Transverse colon (tissue), 4 donors: ENCODE measurements around the gene GSG1L. TPM values are rescaled to one million over a fixed set of nuclear protein-coding genes. Genes with fewer than 3 reads are reported as not detected.

ENCODE experiments used
- DNase-seq: peaks from one replicate; pipeline ENCODE4 v3.0.0-alpha.2; 2019
- H3K27ac ChIP-seq, 4 donors: fragments of 200-600 bp; sonication (generic); 2 replicates each; pipeline ENCODE4 v1.5.1; 2016 to 2018; ENCODE audit warnings: inconsistent platforms in 4 of 4
- H3K27me3 ChIP-seq: fragments of 200-600 bp; sonication (generic); 2 replicates; pipeline ENCODE4 v1.5.1; 2017; ENCODE audit warnings: inconsistent platforms
- H3K36me3 ChIP-seq, 4 donors: fragments of 200-600 bp; sonication (generic); 2 replicates each; pipeline ENCODE4 v1.5.1; 2017 to 2019; ENCODE audit warnings: inconsistent platforms in 4 of 4
- H3K4me1 ChIP-seq, 4 donors: fragments of 200-600 bp; sonication (generic); 2 replicates each; pipeline ENCODE4 v1.5.1; 2017 to 2020; ENCODE audit warnings: inconsistent platforms in 4 of 4
- H3K4me3 ChIP-seq, 4 donors: fragments of 200-600 bp; sonication (generic); 1 replicate in 1 of 4; 2 replicates in 3 of 4; pipeline versions ENCODE4 v1.5.1 to v1.6.1; 2017 to 2019; ENCODE audit warnings: inconsistent platforms in 4 of 4
- H3K9me3 ChIP-seq, 2 donors: fragments of 200-600 bp; sonication (generic); 2 replicates each; pipeline ENCODE4 v1.5.1; 2017 to 2019; ENCODE audit warnings: inconsistent platforms in 2 of 2
- EP300 ChIP-seq: sonication (generic); formaldehyde crosslinking; IDR thresholded peaks from one replicate; pipeline ENCODE4 v1.6.1; 2017; ENCODE audit warnings: antibody characterized with exemption, low read depth
- POLR2A ChIP-seq: fragments of 450-650 bp; IDR thresholded peaks from one replicate; pipeline ENCODE4 v1.6.1; 2016; ENCODE audit warnings: antibody characterized with exemption, mild to moderate bottlenecking, moderate library complexity
- POLR2AphosphoS5 ChIP-seq, 3 donors: sonication (generic); formaldehyde crosslinking; IDR thresholded peaks; one replicate each; pipeline ENCODE4 v1.6.1; 2016; ENCODE audit warnings: antibody characterized with exemption in 3 of 3
- WGBS, 2 donors: methylation state at CpG; one replicate each; pipeline ENCODE4 v1.1.5; 2018; ENCODE audit warnings: low coverage in 1 of 2; 5-methylcytosine and 5-hydroxymethylcytosine counted together
- in situ Hi-C, 4 donors: fragments of 200-750 bp; cut with MboI; loops; one replicate each; pipeline versions ENCODE4 v1.15.0 to v1.15.1; 2017; ENCODE audit warnings: low sequenced_read_pairs in 3 of 4, low pct_ligation_motif_present in 1 of 4, low pct_unique_long_range_greater_than_20kb in 1 of 4
- intact Hi-C: fragments of 100-400 bp; cut with DNase I; formaldehyde crosslinking; loops from one replicate; pipeline ENCODE4 v1.15.1; 2023; ENCODE audit warnings: low total_unique reads
- total RNA-seq, 4 donors: library from RNA; depleted of rRNA; stranded (reverse); fragments of >200 nt; gene quantifications; one replicate each; pipeline ENCODE4 v1.1.0, GENCODE V29; 2016
- TF ChIP-seq, protein P1 (sequence below), 5 experiments: fragments of 200-600 bp in 3 of 5; fragments of 450-650 bp in 2 of 5; sonication (generic) in 3 of 5; IDR thresholded peaks; 1 replicate in 2 of 5; 2 replicates in 3 of 5; pipeline ENCODE4 v1.5.1; 2016 to 2017; ENCODE audit warnings: antibody characterized with exemption in 5 of 5, inconsistent platforms in 3 of 5, mild to moderate bottlenecking in 2 of 5, moderate library complexity in 1 of 5

Gene GSG1L
- total RNA-seq, 4 donors from 2014 or later, result not detected

DNA sequence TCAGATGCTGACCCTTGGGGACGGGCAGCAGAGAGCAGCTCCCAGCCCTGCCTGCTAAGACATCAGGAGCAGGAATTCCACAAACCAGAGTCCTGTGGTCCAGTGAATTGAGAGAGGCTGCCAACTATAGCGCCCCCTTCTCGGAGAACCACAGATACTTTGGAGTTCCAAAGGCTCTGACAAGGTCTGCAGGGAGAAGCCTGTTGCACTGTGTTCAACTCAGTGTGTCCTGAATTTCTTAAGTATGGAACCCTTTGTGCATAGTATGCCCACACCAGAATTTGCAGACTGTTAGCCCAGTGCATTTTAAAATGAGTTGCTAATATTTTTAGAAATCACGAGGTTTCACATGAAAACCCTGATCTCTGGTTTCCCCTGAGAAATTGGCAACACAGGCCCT is 290.2 kb downstream of the GSG1L start:
- in situ Hi-C loops (no loop called here), intact Hi-C loops (no loop called here)
- Histone ChIP-seq H3K4me3 (no peak overlapping the region), H3K27ac (no peak overlapping the region), H3K36me3 (no peaks in the 10 kb centered on the region), H3K9me3 (no peaks in the 10 kb centered on the region), H3K4me1 (no peaks in the 10 kb centered on the region), H3K27me3 (no peaks in the 10 kb centered on the region)
- TF ChIP-seq POLR2AphosphoS5 (IDR thresholded peaks at IDR 0.05) (no peak), EP300 (no peak), POLR2A (no peak)
- TF ChIP-seq, protein P1, sequence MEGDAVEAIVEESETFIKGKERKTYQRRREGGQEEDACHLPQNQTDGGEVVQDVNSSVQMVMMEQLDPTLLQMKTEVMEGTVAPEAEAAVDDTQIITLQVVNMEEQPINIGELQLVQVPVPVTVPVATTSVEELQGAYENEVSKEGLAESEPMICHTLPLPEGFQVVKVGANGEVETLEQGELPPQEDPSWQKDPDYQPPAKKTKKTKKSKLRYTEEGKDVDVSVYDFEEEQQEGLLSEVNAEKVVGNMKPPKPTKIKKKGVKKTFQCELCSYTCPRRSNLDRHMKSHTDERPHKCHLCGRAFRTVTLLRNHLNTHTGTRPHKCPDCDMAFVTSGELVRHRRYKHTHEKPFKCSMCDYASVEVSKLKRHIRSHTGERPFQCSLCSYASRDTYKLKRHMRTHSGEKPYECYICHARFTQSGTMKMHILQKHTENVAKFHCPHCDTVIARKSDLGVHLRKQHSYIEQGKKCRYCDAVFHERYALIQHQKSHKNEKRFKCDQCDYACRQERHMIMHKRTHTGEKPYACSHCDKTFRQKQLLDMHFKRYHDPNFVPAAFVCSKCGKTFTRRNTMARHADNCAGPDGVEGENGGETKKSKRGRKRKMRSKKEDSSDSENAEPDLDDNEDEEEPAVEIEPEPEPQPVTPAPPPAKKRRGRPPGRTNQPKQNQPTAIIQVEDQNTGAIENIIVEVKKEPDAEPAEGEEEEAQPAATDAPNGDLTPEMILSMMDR (IDR thresholded peaks at IDR 0.05), result no peak
- no peak for DNase-seq
- 98% methylated on average over 4 of the region's 4 CpGs; no CpG with 5 or more reads in 1 of the 2 donors for WGBS, 2 donors

DNA sequence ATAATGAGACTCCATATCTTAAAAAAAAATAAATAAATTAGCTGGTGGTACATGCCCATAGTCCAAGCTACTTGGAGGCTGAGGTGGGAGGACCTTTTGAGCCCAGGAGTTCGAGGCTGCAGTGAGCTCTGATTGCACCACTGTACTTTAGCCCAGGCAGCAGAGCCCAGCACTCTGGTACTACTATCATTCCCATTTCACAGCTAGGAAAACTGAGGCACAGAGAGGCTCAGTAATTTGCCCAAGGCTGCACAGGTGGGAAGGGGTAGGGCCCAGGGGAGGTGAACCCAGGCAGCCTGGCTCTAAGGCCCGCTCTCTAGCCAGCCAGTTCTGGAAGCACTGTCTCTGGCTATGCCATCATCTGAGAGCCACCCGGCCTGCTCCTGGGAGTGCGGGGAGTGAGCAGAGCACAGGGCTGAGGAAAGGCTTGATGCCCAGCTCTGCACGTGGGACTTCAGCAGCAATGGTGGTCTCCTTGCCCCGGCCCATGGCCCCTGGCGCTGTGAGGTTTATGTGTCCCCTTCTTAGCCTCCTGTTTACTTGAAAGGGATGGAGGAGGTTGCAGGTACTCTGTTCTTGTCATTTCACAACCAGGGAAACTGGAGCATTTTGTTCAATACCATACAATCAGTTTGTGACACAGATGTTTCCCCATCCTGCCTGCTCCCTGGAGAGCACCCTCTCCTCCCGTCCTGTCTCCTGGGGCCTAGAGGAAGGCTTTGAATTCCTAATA is 291.3 kb downstream of the GSG1L start:
- H3K36me3 ChIP-seq, result no peaks in the 10 kb centered on the region
- in situ Hi-C loops, result no loop called here
- no peaks in the 10 kb centered on the region for H3K27me3 ChIP-seq
- no peak for DNase-seq
- intact Hi-C loops, result no loop called here
- no peak overlapping the region for H3K4me3 ChIP-seq
- TF ChIP-seq POLR2AphosphoS5 (IDR thresholded peaks at IDR 0.05), result no peak
- TF ChIP-seq EP300, result no peak
- TF ChIP-seq, protein P1 (IDR thresholded peaks at IDR 0.05), result no peak
- TF ChIP-seq POLR2A, result no peak
- no peak overlapping the region for H3K27ac ChIP-seq
- no peaks in the 10 kb centered on the region for H3K4me1 ChIP-seq
- no peaks in the 10 kb centered on the region for H3K9me3 ChIP-seq
- 80 to 87% methylated on average over 1 to 5 of the region's 8 CpGs for WGBS, 2 donors

DNA sequence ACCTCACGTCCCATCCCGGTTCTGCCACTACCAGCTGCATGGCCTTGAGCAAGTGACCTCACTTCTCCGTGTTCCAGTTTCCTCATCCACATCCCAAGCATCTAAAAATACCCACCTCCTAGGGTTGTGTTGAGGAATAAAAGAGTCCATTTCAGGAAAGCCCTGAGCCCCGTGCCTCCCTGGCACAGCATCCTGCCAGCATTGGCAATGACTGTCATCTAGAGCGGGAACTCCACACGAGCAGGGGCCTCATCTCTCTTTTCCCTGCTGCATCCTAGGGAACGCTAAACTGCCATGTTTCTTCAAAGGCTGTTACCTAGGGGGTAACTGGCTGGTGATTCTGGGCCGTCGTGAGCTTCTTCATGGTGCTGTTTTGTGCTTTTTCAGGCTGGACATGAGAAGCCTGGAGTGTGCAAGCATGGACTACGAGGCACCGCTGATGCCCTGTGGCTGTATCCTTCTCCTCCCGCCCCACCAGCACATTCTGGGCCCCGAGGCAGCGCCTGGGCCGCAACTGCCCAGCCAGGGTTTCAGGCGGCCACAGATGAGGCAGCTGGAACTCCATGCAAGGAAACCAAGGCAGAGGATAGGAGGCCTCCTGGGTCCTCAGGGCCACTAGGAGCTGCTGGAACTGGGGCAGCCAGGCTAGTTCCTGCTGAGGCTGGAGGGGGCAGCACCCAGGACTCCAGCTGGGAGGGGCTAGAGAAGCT is 292.2 kb downstream of the GSG1L start:
- H3K36me3 ChIP-seq, result no peaks in the 10 kb centered on the region
- no peaks in the 10 kb centered on the region for H3K9me3 ChIP-seq
- intact Hi-C loops, result no loop called here
- in situ Hi-C loops, result no loop called here
- H3K27ac ChIP-seq, result no peak overlapping the region
- no peak for DNase-seq
- TF ChIP-seq POLR2AphosphoS5 (IDR thresholded peaks at IDR 0.05) (no peak), POLR2A (no peak), EP300 (no peak)
- TF ChIP-seq, protein P1 (IDR thresholded peaks at IDR 0.05), result no peak
- no peaks in the 10 kb centered on the region for H3K4me1 ChIP-seq
- no peaks in the 10 kb centered on the region for H3K27me3 ChIP-seq
- H3K4me3 ChIP-seq, result no peak overlapping the region
- WGBS, 2 donors, result 93 to 97% methylated on average over 5 to 15 of the region's 16 CpGs

DNA sequence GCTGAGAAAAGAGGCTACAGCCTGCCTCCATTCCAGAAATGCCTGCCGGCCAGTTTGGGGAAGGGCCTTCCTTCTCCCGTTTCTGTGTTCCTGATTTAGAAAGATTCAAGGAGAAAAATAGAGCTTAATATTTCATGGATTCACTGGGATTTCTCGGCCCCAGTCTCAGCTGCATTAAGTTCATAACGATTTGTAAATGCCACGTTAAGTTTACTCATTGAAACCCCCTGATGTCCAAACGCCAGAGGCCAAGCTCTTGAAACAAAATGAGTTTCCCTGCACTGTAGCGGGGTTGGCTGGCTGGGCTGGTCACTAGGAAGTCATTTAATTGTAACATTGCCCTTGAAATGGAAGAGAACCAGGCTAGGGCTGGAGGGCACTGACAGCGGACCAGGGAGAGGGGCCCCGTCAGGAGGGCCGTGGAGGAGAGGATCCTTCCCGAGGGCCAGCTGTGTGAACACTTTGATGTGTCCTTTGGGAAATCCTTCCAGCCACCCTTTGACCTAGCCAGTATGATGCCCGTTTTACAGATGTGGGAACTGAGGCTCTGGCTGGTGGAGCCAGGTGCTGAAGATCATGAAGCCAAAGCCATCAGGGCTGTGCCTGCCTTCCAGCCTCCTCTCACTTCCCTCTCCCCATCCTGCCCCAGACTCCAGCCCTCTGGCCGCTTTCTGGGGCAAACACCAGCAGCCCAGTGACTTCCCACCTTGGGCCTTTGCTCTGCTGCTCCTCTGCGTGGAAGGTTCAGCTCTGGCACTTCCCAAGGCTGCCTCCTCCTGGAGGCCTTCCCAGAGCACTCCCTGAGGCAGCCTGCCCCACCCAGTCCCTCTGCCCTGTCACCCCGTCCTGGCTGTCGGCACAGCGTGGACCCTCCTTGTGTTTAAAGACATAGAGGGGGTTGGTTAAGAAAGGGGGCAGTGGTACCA is 293.0 kb downstream of the GSG1L start:
- Histone ChIP-seq H3K4me1 (no peaks in the 10 kb centered on the region), H3K36me3 (no peaks in the 10 kb centered on the region), H3K9me3 (no peaks in the 10 kb centered on the region), H3K27me3 (no peaks in the 10 kb centered on the region), H3K27ac (no peak overlapping the region), H3K4me3 (no peak overlapping the region)
- no peak for DNase-seq
- TF ChIP-seq, protein P1 (IDR thresholded peaks at IDR 0.05), result no peak
- TF ChIP-seq EP300 (no peak), POLR2AphosphoS5 (IDR thresholded peaks at IDR 0.05) (no peak), POLR2A (no peak)
- intact Hi-C loops, result no loop called here
- in situ Hi-C loops, result no loop called here
- 91 to 94% methylated on average over 9 to 17 of the region's 17 CpGs for WGBS, 2 donors
